SK-N-SH (cell line): ENCODE data around the gene TFDP2. TPM values are rescaled to one million over a fixed set of nuclear protein-coding genes. Genes with fewer than 3 reads are reported as not detected.
"Not testable (repeated sequence)": the region's sequence is repeated elsewhere in the genome, so short reads cannot be mapped to it uniquely, and the experiment has no call there.

Experiments used
- CTCF ChIA-PET: fragments of 300-600, 350-600 bp; formaldehyde crosslinking; extraction: SDS; loops from one replicate; lab custom pipeline; 2021; lab: Yijun Ruan, JAX
- POLR2A ChIA-PET: fragments of 350-600 bp; sonication (Branson Sonifier 250); formaldehyde crosslinking; extraction: SDS; loops from one replicate; lab custom pipeline; 2020; ENCODE audit warnings: antibody characterized with exemption, inconsistent platforms; lab: Yijun Ruan, JAX
- DNase-seq: peaks from one replicate; pipeline ENCODE4 v3.0.0; 2012
- H2AFZ ChIP-seq: fragments of 200-600 bp; sonication (generic); 2 replicates; pipeline ENCODE4 v1.8.1; 2016; ENCODE audit warnings: antibody characterized with exemption, mild to moderate bottlenecking, low read depth
- H3F3A ChIP-seq: fragments of 200-600 bp; sonication (generic); replicated peaks from 2 replicates; pipeline ENCODE3; 2016; ENCODE audit warnings: antibody characterized with exemption, mild to moderate bottlenecking; ENCODE audit not compliant: insufficient read depth
- H3K27ac ChIP-seq, 2 experiments: fragments of 200-500 bp in 1 of 2; fragments of 200-600 bp in 1 of 2; sonication (Bioruptor generic) in 1 of 2; sonication (generic), shearing (Covaris generic) in 1 of 2; 2 replicates each; pipeline versions ENCODE4 v1.5.1 to v1.6.1; 2014 to 2016; ENCODE audit warnings: low read depth in 2 of 2, inconsistent platforms in 1 of 2, low read length in 1 of 2, mild to moderate bottlenecking in 1 of 2, mixed read lengths in 1 of 2
- H3K27me3 ChIP-seq: fragments of 200-600 bp; sonication (generic), shearing (Covaris generic); 2 replicates; pipeline ENCODE4 v1.6.1; 2016; ENCODE audit warnings: mixed run types; ENCODE audit not compliant: insufficient read depth
- H3K36me3 ChIP-seq, 2 experiments: fragments of 200-500 bp in 1 of 2; fragments of 200-600 bp in 1 of 2; sonication (Bioruptor generic) in 1 of 2; sonication (generic) in 1 of 2; replicated peaks in 1 of 2; 2 replicates each; pipeline versions ENCODE3 to v1.5.1; 2014 to 2016; ENCODE audit warnings: low read length in 1 of 2, mild to moderate bottlenecking in 1 of 2; ENCODE audit not compliant: insufficient read depth in 2 of 2, control insufficient read depth in 1 of 2
- H3K4me1 ChIP-seq, 2 experiments: fragments of 200-500 bp in 1 of 2; fragments of 200-600 bp in 1 of 2; sonication (Bioruptor generic) in 1 of 2; sonication (generic), shearing (Covaris generic) in 1 of 2; 2 replicates each; pipeline versions ENCODE4 v1.5.1 to v1.6.1; 2014 to 2016; ENCODE audit warnings: low read depth in 1 of 2, low read length in 1 of 2, mixed run types in 1 of 2; ENCODE audit not compliant: insufficient read depth in 2 of 2, control insufficient read depth in 1 of 2
- H3K4me2 ChIP-seq: fragments of 200-600 bp; sonication (generic), shearing (Covaris generic); 2 replicates; pipeline ENCODE4 v1.6.1; 2017; ENCODE audit warnings: mixed run types
- H3K4me3 ChIP-seq, 2 experiments: fragments of 200-500 bp in 1 of 2; fragments of 200-600 bp in 1 of 2; sonication (Bioruptor generic) in 1 of 2; sonication (generic), shearing (Covaris generic) in 1 of 2; 2 replicates each; pipeline versions ENCODE4 v1.5.1 to v1.8.1; 2014 to 2016; ENCODE audit warnings: low read depth in 2 of 2, inconsistent platforms in 1 of 2, low read length in 1 of 2, mild to moderate bottlenecking in 1 of 2, mixed read lengths in 1 of 2, moderate library complexity in 1 of 2
- H3K79me2 ChIP-seq: fragments of 200-600 bp; sonication (generic); 2 replicates; pipeline ENCODE4 v1.8.1; 2017; ENCODE audit warnings: mild to moderate bottlenecking; ENCODE audit not compliant: insufficient read depth
- H3K9ac ChIP-seq: fragments of 200-600 bp; sonication (generic); 2 replicates; pipeline ENCODE4 v1.6.1; 2017; ENCODE audit warnings: mixed run types
- H3K9me2 ChIP-seq: fragments of 200-600 bp; sonication (generic); 2 replicates; pipeline ENCODE4 v1.6.1; 2017; ENCODE audit warnings: mixed run types
- H3K9me3 ChIP-seq: fragments of 200-600 bp; sonication (generic); 2 replicates; pipeline ENCODE4 v1.6.1; 2017; ENCODE audit warnings: mixed run types, mild to moderate bottlenecking, moderate library complexity
- H4K20me1 ChIP-seq: fragments of 200-600 bp; sonication (generic); 2 replicates; pipeline ENCODE4 v1.6.1; 2017; ENCODE audit warnings: mild to moderate bottlenecking, mixed run types; ENCODE audit not compliant: insufficient read depth
- EP300 ChIP-seq, 2 experiments: IDR thresholded peaks; 2 replicates each; pipeline versions ENCODE4 v1.4.0 to v1.6.1; 2012; ENCODE audit warnings: borderline replicate concordance in 1 of 2, low read depth in 1 of 2, low read length in 1 of 2
- MEF2A ChIP-seq: IDR thresholded peaks from 2 replicates; pipeline ENCODE4 v1.4.0; 2012; ENCODE audit warnings: low read depth, borderline replicate concordance
- NRF1 ChIP-seq: IDR thresholded peaks from 2 replicates; pipeline ENCODE4 v1.6.1; 2012; ENCODE audit warnings: low read depth, mild to moderate bottlenecking, low read length
- RAD21 ChIP-seq: IDR thresholded peaks from 2 replicates; pipeline ENCODE4 v1.6.1; 2012; ENCODE audit warnings: mild to moderate bottlenecking, low read length
- REST ChIP-seq: IDR thresholded peaks from 2 replicates; pipeline ENCODE4 v1.6.1; 2012; ENCODE audit warnings: mild to moderate bottlenecking, low read depth, low read length, moderate library complexity
- RFX5 ChIP-seq: IDR thresholded peaks from 2 replicates; pipeline ENCODE4 v1.6.1; 2012; ENCODE audit warnings: mild to moderate bottlenecking, improper control_type of control experiment, low read length
- SMC3 ChIP-seq: IDR thresholded peaks from 2 replicates; pipeline ENCODE4 v1.6.1; 2012; ENCODE audit warnings: low read depth, low read length, improper control_type of control experiment
- WGBS: methylation state at CpG from one replicate; pipeline ENCODE4 v1.1.6; 2017; ENCODE audit warnings: low lambda C conversion rate; 5-methylcytosine and 5-hydroxymethylcytosine counted together
- polyA plus RNA-seq, 3 experiments: library from polyadenylated mRNA; depleted of rRNA; stranded (reverse); fragments of >200 nt; gene quantifications; 2 replicates each; pipeline ENCODE4 v1.2.3, GENCODE V29; 2012
- TF ChIP-seq, protein P1 (sequence below): IDR thresholded peaks from 2 replicates; pipeline ENCODE4 v1.4.0; 2012; ENCODE audit warnings: low read depth, borderline replicate concordance
- TF ChIP-seq, protein P2 (sequence below): IDR thresholded peaks from 2 replicates; pipeline ENCODE4 v1.4.0; 2012; ENCODE audit warnings: low read depth, borderline replicate concordance
- TF ChIP-seq, protein P3 (sequence below): fragments of 200-600 bp; sonication (generic); IDR thresholded peaks from 2 replicates; pipeline ENCODE4 v1.6.1; 2017; ENCODE audit warnings: antibody characterized with exemption, mild to moderate bottlenecking, moderate library complexity

Gene TFDP2
- polyA plus RNA-seq, 1 of the 3 experiments (the other 2 are of a cell fraction): 8.6 TPM

DNA sequence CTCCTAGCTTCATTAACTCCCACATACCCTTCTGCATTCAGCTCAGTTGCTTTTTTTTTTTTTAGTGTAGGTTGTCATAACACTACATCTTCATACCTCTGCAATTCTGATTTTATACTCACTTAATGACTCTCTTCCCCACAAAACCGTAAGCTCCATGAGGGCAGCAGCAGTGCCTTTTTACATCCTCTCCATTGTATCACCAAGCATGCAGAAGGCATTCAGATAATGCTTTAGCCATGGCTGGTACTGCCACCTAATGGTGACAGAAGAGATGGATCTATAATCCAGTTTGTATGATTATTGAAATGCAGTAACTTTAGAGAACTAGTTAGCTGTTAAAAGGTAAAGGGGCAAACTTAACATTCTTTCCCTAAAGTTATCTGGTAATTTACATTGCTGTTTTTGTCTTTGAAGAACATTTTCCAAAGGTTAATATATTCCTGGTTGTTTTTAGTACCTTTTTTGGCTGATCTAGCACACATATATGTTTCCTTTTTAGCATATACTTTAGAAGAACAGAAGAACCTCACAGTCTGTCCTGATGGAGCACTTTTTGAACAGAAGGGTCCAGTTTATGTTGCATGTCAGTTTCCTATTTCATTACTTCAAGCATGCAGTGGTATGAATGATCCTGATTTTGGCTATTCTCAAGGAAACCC is 236.1 kb downstream of the TFDP2 start:
- peaks cover 26 to 53% of the 10 kb centered on the region in 2 experiments for H3K36me3 ChIP-seq
- H3K9me3 ChIP-seq: no peaks in the 10 kb centered on the region
- no peak overlapping the region for H3K4me3 ChIP-seq
- H3K4me2 ChIP-seq: no peak overlapping the region
- peaks cover 0 to 10% of the 10 kb centered on the region in 2 experiments; a peak in 3 of 4 replicates for H3K4me1 ChIP-seq
- no peaks in the 10 kb centered on the region for H3K27me3 ChIP-seq
- no peak overlapping the region for H3K27ac ChIP-seq
- H3K9me2 ChIP-seq: no peaks in the 10 kb centered on the region
- 58% methylated on average over 1 of the region's 1 CpG for WGBS
- DNase-seq: peak; percentile 58
- ChIA-PET POLR2A (interaction anchor here (0.8 kb wide), 1 partner anchor 36 kb away, joined by 3 read pairs; no protein-coding TSS in a partner anchor), CTCF (interaction anchor here (0.6 to 2.1 kb wide), 31 partner anchors 9 to 609 kb away, joined by 3 to 10 read pairs (median 4); partner anchors contain the start of genes ATP1B3 and RNF7)
- TF ChIP-seq, protein P1, sequence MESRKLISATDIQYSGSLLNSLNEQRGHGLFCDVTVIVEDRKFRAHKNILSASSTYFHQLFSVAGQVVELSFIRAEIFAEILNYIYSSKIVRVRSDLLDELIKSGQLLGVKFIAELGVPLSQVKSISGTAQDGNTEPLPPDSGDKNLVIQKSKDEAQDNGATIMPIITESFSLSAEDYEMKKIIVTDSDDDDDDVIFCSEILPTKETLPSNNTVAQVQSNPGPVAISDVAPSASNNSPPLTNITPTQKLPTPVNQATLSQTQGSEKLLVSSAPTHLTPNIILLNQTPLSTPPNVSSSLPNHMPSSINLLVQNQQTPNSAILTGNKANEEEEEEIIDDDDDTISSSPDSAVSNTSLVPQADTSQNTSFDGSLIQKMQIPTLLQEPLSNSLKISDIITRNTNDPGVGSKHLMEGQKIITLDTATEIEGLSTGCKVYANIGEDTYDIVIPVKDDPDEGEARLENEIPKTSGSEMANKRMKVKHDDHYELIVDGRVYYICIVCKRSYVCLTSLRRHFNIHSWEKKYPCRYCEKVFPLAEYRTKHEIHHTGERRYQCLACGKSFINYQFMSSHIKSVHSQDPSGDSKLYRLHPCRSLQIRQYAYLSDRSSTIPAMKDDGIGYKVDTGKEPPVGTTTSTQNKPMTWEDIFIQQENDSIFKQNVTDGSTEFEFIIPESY: no peak
- no peak for TF ChIP-seq MEF2A
- TF ChIP-seq, protein P2, sequence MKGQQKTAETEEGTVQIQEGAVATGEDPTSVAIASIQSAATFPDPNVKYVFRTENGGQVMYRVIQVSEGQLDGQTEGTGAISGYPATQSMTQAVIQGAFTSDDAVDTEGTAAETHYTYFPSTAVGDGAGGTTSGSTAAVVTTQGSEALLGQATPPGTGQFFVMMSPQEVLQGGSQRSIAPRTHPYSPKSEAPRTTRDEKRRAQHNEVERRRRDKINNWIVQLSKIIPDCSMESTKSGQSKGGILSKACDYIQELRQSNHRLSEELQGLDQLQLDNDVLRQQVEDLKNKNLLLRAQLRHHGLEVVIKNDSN: 0 out of 2 replicates have a peak, but pooled peaks have one; percentile 12
- TF ChIP-seq EP300 (IDR thresholded peaks at IDR 0.05; ENCODE audit: borderline replicate concordance in 1 of 2, low read depth in 1 of 2, low read length in 1 of 2): no peak
- TF ChIP-seq, protein P3, sequence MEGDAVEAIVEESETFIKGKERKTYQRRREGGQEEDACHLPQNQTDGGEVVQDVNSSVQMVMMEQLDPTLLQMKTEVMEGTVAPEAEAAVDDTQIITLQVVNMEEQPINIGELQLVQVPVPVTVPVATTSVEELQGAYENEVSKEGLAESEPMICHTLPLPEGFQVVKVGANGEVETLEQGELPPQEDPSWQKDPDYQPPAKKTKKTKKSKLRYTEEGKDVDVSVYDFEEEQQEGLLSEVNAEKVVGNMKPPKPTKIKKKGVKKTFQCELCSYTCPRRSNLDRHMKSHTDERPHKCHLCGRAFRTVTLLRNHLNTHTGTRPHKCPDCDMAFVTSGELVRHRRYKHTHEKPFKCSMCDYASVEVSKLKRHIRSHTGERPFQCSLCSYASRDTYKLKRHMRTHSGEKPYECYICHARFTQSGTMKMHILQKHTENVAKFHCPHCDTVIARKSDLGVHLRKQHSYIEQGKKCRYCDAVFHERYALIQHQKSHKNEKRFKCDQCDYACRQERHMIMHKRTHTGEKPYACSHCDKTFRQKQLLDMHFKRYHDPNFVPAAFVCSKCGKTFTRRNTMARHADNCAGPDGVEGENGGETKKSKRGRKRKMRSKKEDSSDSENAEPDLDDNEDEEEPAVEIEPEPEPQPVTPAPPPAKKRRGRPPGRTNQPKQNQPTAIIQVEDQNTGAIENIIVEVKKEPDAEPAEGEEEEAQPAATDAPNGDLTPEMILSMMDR: peak; percentile 78
- no peak for TF ChIP-seq REST
- no peak for TF ChIP-seq NRF1
- no peak for TF ChIP-seq RFX5
- TF ChIP-seq SMC3: peak; percentile 47
- peak; percentile 77 for TF ChIP-seq RAD21
- peaks cover 7% of the 10 kb centered on the region for H3F3A ChIP-seq
- no peak overlapping the region for H3K9ac ChIP-seq
- no peaks in the 10 kb centered on the region for H3K79me2 ChIP-seq
- no peaks in the 10 kb centered on the region for H4K20me1 ChIP-seq
- H2AFZ ChIP-seq: no peak overlapping the region

- 97% methylated on average over 4 of the region's 4 CpGs for WGBS
- POLR2A ChIA-PET, CTCF ChIA-PET: not testable (repeated sequence)
These were observed 239.4 kb downstream of the TFDP2 start for GRCh38 chr3:141909986-141910385.

More at GRCh38 chr3:141909986-141910385, 239.4 kb downstream of the TFDP2 start:
- not testable (repeated sequence) for H3K4me3 ChIP-seq, H3K4me2 ChIP-seq, H3F3A ChIP-seq, DNase-seq, H3K9ac ChIP-seq, H3K79me2 ChIP-seq, H3K9me2 ChIP-seq, H3K4me1 ChIP-seq, H3K9me3 ChIP-seq, H3K27ac ChIP-seq, H2AFZ ChIP-seq, H3K27me3 ChIP-seq, H4K20me1 ChIP-seq
- H3K36me3 ChIP-seq: peaks cover 37 to 58% of the 10 kb centered on the region in 2 experiments
